Measurements from ENCODE around the gene ALK.

GRCh38 chr2:29304399-29305060 is 616.9 kb downstream of the ALK start:
- TF ChIP-seq CTCF (IDR thresholded peaks at IDR 0.05): no peak
- no peak for TF ChIP-seq POLR2A (IDR thresholded peaks at IDR 0.05)
